Medulla oblongata (tissue), 1 donor: ENCODE results near the gene GAREM2.

Source experiments
- DNase-seq: peaks from one replicate; pipeline ENCODE4 v3.0.0-alpha.2; 2015; ENCODE audit errors: extremely low spot score

GAREM2 gene

DNA sequence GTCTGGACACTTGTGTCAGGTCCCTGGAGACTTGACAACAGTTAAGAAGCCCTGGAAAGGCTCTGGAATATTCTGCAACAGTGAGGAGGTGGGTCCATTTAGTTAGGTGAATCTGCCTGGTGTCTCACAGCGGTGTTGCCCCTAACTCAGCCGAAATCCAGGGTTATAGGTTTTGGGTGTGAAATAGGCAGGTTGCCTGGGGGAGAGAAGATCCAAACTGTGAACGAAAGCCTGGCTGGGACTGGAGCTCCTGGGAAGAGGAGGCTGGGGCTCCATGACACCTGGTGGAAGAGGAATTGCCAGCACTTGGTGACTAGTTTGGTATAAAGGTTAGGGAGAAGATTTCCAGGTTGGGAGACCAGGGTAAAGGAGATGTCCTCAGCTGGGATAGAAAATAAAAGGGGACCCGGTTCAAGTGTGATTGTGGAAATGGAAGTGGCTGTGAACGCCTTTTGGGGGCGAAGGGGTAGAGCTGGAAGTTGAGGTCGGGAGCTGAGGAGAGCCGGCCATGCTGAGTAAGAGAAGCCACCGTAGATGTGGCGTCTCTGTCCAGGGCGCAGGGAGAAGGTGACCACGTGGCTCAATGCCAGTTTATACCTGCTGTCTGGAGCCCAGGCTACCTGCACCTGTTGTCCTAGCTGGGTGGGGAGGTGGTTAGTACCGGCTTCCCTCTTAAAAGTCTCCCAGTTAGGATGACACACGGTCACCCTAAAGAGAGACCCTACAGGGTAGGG lies 3.0 kb upstream of the GAREM2 start:
- DNase-seq = no peak

DNA sequence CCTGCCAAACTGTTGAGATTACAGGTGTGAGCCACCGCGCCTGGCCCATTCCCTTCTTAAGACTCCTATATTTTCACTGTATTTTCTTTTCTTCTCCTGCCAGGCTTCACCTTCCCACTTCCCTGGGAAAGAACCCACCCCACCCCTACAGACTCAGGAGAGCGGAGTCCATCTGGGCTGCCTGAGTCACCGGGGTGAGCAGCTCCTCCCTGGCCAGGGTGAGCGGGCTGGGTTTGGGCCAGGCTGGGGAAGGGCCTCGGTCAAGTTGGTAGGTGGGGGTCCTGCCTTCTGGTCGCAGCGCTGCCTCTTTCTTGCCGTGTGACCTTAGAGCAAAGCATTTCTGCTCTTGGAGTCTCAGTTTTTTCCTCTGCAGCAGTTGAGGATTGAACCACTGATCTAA lies 2.1 kb upstream of the GAREM2 start:
- DNase-seq = no peak

DNA sequence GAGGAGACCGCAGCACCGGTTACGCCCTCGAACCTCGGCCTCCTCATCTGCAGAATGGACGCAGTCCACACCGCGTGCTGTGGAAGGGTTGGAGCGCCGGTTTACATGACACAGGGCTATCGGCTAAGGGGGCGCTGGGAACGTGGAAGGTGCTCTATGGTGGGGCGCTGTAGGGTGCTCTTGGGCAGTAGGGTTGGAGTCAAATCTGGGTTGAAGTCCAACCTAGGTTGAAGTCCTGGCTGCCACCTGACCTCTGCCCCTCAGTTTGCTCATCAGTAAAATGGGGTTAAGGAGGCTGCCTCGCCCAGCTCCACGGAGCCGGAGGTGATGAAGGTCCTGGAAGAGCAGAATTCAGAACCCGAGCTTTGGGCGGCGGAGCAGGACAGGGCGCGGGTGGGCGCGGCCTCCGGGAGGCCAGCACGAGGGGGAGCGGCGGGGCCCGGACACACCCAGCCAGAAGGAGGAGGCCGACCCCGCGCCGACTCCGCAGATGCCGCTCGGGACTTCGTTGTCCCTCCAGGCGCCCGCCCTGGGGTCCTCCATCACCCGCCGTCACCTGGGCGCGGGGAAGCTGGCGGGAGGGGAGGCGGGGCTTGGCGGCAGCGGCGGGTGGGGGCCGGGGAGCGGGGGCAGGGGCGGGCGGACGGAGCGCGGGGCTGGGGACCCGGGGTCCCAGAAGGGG lies 558 bp upstream of the GAREM2 start:
- no peak for DNase-seq

DNA sequence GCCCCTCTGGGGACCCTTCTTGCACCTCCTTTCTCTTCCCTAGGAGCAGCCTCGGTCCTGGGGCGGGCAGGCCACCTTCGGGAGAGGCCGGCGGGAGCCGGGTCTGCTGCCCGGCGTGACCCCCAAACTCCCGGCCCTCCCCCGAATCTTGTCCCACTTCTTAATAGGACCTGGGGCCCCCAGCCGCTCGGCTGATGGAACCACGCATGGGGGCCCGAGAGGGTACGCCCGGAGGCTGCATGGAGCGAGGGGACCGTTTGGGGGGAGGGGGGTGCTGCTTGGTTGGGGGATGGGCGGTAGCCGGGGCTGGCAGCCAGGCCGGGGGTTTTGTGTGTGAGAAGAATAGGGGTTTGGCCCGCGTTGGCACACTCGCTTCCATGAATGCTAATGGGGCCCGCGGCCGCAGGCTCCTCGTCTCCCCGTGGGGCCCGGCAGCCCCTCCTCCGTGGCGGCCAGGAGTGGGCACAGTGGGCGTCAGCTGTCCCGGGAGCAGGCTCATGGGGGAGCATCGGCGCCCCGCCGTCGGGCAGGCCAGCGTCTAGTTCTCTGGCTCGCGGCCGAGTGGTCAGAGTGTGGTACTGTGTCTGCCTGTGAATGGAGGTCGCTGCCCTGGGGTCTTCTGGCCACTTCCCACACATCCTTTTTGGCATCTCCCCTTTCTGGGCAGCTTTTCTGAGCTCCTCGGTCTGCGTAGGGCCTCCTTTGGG lies 1.0 kb downstream of the GAREM2 start:
- peak; percentile 57 for DNase-seq

DNA sequence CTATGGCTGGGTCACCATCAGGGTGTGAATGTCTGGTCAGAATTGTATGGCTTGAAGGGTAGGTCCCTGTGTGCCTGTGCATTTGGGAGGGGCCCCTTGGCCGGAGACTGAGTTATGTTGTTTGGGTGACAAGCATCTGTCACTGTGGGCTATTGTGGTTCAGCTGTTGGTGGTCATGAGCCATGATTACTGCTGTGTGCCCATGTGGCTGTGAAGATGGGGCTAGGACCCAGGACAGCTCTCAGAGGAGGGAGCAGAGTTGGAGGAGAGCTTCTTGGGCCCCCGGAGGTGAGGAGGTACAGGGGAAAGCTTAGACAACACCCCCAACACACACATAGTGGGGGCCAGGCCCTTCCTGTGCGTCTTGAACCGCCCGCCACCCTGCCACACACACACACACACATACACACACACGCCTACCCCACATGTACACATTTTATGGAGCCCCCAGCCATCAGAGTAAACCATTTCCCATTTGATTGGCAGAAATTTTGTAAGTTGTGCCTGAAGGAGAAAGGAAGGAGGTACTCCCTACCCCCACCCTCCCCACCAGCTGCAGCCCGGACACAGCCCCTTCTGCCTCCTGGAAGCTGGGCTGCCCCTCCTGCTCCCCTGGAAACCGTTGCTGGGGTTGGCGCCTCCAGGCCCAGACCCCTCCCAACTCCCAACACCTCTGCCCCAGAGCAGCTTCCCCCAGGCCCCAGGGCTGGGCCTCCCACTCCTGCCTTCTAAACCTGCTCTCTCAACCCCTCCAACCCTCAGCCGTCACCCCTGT lies 2.0 kb downstream of the GAREM2 start:
- no peak for DNase-seq

DNA sequence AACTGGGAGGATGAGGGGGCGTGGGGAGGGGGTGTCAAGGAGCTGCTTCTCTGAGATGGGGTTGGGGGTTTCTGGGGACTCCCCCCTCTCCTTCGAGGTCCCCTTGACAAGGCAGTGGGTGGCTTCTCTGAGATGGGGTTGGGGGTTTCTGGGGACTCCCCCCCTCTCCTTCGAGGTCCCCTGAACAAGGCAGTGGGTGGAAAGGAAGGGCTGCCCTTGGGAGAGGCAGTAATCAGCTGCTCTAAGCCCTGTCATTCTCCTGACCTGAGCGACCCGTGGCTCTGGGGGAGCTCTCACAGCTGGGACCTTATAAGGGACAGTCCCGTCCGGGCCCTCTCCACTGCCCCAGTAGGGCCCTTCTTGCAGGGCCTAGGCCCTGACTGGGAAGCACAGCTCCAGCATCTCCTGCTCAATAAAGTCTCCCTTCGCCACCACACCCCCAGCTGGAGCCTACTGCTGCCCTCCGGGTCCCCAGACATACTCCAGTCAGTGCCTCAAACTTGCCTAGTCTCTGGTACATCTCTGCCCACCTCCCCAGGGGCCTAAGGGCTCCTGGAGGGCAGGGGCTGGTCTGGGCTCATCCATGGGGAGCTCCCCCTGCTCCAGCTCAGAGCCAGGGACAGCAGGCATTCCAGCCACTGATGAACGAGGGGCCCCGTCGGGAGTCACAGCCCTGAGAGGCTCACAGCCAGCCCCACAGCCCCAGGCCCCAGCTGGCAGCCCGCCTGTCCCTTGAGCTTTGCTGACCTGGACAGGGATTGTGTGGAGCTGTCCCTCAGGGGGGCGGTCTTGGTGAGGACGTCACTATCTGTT lies 2.8 kb downstream of the GAREM2 start:
- DNase-seq = no peak

DNA sequence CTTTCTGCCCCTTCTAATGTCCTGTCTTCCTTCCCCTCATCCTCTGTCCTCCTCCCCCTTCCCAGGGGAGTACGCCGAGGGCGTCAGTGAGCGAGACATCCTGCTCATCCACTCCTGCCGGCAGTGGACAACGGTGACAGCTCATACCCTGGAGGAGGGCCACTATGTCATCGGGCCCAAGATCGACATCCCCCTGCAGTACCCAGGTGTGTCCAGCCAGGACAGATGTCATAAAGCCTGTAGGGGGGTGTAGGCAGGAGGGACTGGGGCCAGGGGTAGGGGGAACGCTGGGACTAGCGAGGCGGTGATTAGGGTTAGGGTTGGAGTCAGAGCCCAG lies 3.4 kb downstream of the GAREM2 start:
- DNase-seq = no peak

DNA sequence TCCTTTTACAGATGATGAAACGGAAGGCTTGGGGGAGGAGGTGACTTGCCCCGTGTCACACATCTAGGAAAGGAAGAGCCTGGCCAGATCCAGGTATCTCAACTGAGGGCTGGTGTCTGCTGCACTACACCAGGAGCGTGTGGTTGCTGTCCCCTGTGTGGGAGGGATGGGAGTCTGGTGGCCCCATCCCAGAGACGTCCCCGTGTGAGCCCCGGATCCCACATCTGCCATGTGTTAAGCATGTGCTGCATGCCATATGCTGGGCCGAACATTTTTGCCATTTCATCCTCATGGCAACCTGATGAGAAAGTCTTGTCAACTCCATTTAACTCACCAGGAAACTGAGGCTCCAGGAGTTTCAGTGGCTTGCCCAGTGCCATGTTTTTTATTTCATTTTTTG lies 4.2 kb downstream of the GAREM2 start:
- DNase-seq = no peak

DNA sequence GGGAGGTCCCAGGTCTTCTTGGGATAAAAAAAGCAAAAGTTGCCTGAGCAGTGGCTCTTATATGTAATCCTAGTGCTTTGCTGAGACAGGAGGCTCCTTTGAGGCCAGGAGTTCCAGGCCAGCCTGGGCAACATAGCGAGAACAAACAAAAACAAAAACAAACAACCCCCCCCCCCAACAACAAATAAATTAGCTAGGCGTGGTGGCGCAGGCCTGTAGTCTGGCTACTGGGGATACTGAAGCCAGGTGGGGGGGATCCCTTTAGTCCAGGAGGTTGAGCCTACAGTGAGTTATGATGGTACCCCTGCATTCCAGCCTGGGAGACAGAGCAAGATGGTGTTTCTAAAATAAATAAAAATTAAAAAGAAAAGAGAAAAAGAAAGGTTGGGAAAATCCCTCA lies 5.4 kb downstream of the GAREM2 start:
- DNase-seq = no peak

DNA sequence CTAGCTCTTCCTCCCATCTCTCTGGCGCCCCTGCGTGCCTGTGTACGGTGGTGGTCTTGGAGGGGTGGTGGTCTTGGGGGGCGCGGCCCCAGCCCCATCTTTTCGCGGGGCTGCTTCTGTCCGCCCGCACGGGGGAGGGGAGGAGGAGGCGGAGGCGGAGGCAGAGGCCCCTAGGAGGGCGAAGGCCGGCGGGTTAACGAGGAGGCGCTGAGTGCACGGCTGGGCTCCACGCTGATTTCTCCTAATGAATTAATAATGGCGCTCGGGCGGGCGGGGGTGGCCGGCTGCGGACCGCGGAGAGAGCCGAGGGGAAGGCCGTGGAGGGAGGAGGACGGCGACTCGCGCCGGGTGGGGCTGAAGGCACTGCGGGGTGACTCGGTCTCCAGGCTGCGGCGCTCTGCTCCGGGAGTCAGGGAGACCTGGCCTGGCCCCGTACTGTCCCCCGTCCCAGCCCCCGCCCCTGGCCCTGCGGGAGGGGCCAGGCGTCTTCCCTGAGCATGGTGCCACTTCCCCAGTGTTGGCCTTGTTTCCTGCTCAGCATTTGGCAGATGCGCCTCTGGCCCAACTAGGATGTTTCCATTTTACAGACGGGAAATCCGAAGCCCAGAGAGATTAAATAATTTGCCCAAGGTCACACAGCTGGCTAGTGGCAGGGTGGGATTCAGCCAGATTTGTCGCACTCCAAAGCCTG lies 6.0 kb downstream of the GAREM2 start:
- DNase-seq = peak; percentile 62

DNA sequence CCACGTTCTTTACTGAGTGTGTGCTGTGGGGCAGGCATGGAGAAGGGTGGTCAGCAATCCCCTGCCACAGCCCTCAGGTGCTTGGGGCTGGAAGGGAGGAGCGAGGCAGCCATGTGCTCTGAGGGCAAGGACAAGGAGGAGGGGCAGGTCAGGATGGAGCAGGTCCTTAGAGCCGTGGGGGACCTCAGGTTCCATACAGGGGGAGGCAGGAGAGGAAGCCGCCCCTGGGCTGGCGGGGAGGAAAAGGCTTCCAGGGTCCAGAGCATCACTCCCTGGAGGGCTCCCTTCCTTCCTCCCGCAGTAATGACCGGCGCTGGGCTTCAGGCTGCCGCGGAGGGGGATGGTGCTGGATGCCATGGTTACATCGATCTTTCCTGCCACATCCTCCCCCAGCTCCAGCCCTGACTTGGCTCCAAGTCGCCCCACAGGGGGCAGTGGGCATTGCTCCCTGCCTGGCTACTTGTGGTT lies 6.6 kb downstream of the GAREM2 start:
- no peak for DNase-seq

DNA sequence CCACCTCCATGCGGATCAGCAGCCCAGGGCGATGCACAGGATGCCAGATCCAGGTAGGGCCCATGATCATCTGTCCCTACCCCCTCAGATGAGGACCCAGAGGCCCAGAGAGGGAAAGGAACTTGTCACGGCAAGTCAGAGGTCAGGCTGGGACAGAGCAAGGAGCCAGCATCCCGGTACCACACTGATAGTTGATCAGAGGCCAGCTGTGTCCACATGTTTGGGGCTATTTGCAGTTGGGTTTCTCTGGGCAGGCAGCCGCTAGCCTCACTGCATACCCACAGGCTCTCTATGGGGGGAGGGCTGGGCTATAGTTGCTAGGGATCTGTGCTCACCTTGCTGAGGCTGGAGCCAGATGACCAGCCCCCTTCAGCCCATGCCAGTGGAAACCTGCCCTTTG lies 9.6 kb downstream of the GAREM2 start:
- DNase-seq = no peak

DNA sequence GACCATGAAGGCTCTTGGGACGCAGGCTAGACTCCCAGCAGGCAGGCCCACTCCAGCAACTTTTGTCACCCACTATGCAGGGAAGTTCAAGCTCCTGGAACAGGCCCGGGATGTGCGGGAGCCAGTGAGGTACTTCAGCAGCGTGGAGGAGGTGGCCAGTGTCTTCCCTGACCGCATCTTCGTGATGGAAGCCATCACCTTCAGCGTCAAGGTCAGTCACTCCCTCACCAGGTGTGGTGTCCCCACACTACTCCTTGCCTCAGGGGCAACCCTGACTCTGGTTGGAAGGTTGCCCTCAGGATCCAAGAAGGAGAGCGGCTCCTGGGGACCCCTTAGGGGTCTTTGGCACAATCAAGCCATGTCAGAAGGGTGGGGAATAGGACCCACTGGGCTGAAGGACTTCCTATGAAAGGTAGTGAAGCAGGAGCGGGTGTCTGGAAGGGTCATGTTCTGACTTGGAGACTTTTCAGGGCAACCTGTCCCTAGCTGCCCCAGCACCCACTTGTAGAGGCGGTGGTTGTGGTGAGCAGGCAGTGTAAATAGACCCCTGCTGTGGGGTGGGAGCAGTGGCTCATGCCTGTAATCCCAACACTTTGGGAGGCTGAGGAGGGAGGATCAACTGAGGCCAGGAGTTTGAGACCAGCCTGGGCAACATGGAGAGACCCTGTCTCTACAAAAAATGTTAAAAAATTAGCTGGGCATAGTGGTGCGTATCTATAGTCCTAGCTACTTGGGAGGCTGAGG lies 10.2 kb downstream of the GAREM2 start:
- DNase-seq = no peak

DNA sequence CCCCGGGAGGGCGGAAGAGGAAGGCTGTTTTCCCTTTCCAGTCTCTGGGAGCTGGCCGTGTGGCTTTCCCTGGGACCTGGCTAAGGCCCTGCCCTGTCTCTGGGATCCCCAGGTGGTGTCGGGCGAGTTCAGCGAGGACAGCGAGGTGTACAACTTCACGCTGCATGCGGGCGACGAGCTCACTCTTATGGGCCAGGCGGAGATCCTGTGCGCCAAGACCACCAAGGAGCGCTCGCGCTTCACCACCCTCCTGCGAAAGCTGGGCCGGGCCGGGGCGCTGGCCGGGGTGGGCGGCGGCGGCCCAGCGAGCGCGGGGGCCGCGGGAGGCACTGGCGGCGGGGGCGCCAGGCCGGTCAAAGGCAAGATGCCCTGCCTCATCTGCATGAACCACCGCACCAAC lies 11.2 kb downstream of the GAREM2 start:
- DNase-seq = no peak

DNA sequence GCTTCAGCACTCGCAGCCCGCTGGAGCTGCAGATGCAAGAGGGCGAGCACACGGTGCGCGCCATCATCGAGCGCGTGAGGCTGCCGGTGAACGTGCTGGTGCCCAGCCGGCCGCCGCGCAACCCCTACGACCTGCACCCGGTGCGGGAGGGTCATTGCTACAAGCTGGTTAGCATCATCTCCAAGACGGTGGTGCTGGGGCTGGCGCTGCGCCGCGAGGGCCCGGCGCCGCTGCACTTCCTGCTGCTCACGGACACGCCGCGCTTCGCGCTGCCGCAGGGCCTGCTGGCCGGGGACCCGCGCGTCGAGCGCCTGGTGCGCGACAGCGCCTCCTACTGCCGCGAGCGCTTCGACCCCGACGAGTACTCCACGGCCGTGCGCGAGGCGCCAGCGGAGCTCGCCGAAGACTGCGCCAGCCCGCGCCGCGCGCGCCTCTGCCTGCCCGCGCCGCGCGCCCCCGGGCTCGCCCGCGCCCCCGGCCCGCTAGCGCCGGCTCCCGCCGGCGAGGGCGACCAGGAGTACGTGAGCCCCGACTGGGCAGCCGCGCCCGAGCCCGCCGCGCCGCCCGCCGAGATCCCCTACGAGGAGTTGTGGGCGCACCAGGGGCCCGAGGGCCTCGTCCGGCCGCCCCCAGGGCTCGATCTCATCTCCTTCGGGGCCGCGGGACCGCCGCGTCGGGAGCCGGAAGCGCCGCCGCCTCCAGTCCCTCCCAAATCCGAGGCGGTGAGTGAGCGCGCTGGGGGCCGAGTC lies 11.8 kb downstream of the GAREM2 start:
- no peak for DNase-seq

DNA sequence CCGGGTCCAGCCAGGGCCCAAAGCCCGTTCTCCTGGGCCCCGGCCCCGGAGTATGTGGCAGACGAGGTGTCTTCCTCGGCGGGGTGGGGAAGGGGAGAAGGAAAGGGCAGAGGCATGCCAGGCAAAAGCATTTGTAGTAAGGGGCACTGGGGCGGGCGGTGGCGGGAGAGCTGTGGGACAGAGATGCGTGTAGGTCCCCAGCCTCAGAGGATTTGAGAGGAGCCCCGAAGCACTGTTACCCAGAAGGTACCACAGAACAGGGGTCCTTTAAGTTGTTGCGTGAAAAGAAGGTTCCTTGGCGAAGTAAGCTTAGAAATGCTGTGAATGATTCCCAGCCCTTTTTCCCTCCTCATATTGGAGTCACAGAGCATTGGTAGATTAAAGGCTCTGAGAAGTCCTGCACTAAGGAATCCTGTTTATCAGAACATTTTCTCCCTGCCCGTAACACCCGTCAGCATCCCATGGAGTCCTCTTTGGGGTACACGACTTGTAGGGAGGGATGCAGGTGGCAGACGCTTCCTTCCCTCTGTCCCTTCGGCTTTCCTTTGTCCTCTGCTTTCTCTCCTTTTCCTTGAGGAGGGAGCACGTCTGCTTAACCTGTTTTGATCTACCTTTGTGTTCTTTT lies 12.5 kb downstream of the GAREM2 start:
- no peak for DNase-seq

DNA sequence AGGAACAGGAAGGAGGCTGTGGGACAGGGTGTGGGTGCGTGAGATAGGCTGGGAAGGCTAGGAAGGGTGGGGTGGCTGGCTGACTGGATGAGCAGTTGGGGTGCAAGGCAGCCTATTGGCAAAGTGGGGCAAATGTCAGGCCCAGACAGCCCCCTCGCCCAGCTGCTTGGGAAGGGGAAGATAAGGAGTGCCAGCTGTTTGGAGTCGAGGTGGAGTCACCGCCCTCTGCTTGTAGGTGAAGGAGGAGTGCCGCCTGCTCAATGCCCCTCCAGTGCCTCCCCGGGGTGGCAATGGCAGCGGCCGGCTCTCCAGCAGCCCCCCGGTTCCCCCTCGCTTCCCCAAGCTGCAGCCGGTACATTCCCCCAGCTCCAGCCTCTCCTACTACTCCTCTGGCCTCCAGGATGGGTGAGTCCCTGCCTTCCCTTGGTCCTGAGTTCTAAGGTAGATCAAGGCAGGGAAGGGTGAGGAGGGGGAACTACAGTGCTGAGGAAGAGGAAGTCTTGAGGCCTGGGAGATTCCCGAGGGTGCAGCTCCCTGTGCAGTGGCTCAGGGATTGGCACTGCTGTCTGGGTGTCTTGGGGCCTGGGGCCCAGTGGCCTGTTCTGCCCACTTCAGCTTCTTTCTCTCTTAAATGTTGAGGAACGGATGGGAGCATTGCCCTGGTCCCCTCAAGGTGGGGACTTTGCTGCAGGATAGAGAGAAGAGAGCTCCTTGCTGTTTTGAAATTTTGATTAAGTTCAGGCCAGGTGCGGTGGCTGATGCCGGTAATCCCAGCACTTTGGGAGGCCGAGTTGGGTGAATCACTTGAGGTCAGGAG lies 13.3 kb downstream of the GAREM2 start:
- DNase-seq = no peak

DNA sequence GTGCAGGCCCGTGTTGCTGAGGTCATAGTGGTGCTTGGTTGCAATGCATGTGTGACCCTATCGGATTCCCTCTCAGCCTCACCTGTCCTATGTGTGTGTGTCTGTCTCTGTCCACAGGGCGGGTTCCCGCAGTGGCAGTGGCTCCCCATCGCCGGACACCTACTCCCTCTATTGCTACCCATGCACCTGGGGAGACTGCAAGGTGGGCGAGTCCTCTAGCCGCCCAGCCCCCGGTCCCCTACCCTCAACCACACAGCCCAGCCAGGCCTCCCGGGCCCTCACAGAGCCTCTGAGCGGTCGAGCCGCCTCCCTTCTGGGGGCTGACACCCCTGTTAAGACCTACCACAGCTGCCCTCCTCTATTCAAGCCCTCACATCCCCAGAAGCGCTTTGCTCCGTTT lies 14.2 kb downstream of the GAREM2 start:
- no peak for DNase-seq
